Measurements from ENCODE around the gene APBB2.
"Not testable (repeated sequence)": the region's sequence is repeated elsewhere in the genome, so short reads cannot be mapped to it uniquely, and the experiment has no call there.

Gene APBB2

DNA sequence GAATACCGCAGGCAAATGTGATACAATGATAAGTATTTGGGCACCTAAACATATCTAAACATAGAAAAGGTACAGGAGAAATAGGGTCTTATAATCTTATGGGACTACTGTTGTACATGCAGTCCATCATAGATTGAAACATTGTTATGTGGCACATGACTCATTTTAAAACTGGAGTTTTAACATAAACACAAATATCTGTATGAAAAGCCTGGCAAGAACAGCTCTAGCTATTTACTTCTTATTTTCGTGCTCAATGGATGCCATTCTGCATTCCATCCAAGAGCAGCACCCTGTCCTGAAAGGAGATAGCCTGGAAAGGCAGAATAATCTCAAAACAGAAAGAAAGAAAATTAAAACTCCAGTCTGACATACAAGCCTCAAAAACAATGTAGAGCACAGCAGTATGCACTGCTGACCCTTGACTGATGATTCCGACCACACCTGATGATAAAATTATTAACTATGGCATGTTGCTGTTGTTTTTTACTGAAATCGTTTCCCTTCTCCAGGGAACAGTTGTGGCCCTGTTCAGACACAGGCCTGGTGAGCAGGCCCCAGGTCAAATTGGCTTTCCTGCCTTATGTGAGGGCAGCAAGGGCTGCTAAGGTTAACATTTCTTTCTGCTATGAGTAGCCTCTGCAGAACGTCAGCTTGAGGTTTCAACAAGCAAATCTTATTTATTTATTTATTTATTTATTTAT, 152.7 kb downstream of the APBB2 start:
- no peak for DNase-seq (ENCODE audit: low read depth, low spot score)

GRCh38 chr4:41060352-41061334, 153.7 kb downstream of the APBB2 start:
- DNase-seq (ENCODE audit: low read depth, low spot score), result no peak

DNA sequence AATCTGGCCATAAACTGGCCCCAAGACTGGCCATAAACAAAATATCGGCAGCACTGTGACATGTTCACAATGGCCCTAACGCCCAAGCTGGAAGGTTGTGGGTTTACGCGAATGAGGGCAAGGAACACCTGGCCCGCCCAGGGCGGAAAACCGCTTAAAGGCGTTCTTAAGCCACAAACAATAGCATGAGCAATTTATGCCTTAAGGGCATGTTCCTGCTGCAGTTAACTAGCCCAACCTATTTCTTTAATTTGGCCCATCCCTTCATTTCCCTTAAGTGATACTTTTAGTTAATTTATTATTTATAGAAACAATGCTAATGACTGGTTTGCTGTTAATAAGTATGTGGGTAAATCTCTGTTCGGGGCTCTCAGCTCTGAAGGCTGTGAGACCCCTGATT, 154.9 kb downstream of the APBB2 start:
- DNase-seq (ENCODE audit: low read depth, low spot score), result not testable (repeated sequence)

DNA sequence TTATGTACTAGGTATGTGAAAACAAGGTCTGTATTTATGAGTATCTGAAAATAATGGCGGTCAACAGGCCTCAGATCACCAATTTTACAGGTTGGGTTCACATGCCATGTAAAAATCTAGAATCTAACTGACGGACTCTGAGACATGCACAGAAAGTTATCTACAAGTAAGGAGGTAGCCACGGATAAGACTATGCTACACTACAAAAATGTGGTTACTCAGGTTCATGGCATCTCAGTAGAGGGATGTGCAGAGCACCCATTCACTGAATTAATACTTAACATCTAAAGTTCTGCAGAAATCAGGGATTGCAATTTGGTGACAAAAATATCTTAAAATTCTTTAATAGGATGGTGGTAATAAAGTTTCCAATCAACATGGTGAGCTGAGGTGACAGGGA, 155.9 kb downstream of the APBB2 start:
- DNase-seq (ENCODE audit: low read depth, low spot score), result no peak

DNA sequence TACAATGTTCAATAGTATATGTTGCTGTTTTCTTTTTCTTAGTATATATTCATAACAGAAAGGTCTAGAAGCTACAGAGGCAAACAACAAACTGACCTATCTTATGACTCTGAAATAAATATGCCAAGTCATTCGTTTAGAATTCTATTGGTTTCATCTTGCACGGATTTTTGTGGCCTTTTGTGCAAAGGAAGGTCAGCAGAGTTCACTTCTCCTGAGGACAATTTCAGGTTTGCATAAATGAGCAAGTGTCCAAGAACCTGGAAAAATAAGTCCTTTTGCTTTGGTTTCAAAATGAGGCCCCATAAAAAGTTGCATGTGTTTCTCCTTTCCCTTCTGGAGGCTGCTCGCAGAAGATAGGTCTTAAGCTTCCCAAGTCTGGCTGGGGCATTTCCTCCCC, 156.9 kb downstream of the APBB2 start:
- no peak for DNase-seq (ENCODE audit: low read depth, low spot score)

DNA sequence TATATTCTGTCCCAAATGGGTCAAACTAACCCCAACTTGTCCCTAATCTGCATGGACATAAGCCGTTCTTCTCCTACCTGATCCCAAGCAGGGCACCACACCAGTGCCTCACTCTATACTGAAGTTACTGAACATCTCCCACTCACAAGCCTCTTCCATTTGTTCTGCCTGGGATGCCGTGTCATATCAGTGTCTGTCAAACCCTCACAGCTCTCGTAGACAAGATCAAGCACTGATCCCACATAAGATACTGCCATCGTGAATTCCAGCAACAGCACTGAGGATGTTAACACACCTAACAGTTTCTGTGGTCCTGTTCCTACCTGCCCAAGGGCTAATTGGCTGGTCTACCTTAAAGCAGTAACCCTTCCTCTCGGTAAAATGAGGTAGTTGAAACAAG, 162.1 kb downstream of the APBB2 start:
- DNase-seq (ENCODE audit: low read depth, low spot score), result no peak

- DNase-seq (ENCODE audit: low read depth, low spot score), result no peak
Measured at GRCh38 chr4:41050880-41051775, 163.2 kb downstream of the APBB2 start.

- no peak for DNase-seq (ENCODE audit: low read depth, low spot score)
Measured at GRCh38 chr4:41050116-41050515, 164.2 kb downstream of the APBB2 start.

DNA sequence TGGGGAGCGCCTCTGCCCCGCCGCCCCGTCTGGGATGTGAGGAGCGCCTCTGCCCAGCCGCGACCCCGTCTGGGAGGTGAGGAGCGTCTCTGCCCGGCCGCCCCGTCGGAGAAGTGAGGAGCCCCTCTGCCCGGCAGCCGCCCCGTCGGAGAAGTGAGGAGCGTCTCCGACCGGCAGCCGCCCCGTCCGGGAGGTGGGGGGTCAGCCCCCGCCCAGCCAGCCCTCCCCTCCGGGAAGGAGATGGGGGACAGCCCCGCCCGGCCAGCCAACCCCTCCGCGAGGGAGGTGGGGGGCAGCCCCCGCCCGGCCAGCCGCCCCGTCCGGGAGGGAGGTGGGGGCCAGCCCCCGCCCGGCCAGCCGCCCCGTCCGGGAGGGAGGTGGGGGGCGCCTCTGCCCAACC, 165.2 kb downstream of the APBB2 start:
- not testable (repeated sequence) for DNase-seq (ENCODE audit: low read depth, low spot score)

DNA sequence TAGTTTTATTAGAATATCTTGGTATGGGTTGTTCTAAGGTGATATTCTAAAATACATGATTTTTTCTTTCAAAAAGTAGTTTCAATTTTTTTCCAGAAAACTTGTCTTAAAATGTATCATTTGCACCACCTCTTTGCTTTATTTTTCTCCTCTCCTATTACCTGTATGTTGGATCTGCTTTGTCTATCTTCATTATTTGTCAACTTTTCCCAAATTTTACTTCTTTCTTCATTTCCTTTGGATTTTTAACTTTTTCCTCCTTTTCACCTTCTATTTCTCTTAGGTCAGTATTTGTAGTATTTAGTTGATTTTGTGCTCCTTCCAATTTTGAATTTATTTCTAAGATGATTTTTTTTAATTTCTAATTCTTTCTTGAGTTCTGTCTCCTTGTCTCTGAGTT, 169.6 kb downstream of the APBB2 start:
- no peak for DNase-seq (ENCODE audit: low read depth, low spot score)

GRCh38 chr4:41044165-41044564, 170.2 kb downstream of the APBB2 start:
- DNase-seq (ENCODE audit: low read depth, low spot score), result no peak

DNA sequence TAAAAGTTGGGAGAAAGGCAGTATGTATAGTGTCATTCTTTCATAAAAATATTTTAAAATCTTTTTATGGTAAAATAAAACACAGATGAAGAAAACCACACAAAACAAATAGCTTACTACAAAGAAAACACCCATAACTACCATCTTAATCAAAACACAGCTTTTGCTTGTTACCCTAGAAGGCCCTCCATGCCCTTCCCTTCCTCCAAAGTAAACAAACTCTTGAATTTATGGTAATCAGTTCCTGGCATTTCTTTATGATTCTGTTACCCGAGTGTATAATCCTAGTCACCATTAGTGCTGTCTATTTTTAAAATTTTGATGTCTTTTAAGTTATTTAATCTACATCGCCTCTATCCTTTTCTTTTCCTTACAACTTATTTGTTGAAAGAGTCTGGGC, 170.9 kb downstream of the APBB2 start:
- DNase-seq (ENCODE audit: low read depth, low spot score), result no peak

DNA sequence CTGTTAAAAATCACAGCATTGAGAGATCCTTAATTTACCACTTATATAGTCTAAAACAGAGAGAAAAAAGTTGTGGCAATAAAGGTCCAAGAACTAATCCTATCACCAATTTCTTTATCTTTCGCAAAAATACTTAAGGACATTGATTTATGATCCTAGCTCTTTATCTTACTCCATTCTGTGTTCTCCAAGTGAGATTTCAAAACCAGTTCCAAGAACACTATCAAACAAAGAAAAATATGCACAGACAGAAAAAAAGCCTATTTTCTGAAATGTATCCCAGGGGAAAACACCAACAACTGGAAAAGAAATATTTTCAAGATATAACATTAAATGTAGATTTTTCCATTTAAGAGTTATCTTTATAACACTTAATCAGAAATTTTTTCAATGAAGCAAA, 172.8 kb downstream of the APBB2 start:
- no peak for DNase-seq (ENCODE audit: low read depth, low spot score)

DNA sequence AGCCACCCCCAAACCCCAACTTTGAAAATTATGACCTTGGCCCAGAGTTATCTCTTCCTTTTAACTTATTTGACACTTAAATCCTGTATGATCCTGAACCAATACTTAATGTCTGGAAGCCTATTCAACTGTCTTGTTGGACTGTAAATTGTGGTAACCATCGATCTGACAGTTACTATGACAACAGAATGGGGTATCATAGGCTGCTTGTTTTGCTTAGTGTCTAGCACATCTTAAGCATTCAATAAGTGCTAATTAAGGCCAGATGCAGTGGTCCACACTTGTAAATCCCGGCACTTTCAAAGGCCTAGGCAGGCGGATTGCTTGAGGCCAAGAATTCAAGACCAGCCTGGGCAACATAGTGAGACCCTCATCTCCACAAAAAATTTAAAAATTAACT, 175.0 kb downstream of the APBB2 start:
- no peak for DNase-seq (ENCODE audit: low read depth, low spot score)

DNA sequence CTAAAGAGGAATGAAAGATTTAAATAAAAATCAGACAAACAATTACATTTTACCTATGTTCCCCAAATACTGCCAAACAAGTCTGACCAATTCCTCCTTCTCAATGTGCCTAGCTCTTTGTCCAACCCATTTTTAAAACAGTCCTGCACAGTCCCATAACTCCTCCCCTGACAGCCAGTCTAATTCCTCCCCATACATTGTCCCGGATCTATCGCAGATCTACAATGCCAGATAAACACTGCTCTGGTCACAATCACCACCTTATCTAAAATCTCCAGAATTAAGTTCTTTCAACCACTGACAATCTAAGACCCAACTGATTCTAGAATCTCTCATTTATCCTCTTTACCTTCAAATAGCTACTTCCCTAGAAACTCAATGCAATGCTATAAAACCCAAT, 176.0 kb downstream of the APBB2 start:
- DNase-seq (ENCODE audit: low read depth, low spot score), result no peak

DNA sequence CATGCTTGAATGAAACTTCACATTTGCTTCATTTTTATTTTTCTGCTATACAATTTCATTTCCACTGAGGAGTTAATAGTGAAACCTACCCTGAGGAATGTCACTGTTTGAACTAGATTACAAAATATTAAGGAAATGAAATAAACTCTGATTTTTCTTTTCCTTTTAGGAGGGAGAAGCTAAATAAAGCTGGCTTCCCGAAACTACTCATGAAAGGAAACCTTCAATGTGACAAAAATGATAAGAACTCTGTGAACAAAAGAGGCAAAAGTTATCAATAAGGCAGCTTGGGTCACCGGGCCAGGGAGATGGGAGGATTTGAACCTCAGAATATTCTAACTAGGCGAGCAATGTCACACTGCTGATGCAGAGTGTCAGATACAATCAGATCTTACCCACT, 185.2 kb downstream of the APBB2 start:
- DNase-seq (ENCODE audit: low read depth, low spot score), result no peak

DNA sequence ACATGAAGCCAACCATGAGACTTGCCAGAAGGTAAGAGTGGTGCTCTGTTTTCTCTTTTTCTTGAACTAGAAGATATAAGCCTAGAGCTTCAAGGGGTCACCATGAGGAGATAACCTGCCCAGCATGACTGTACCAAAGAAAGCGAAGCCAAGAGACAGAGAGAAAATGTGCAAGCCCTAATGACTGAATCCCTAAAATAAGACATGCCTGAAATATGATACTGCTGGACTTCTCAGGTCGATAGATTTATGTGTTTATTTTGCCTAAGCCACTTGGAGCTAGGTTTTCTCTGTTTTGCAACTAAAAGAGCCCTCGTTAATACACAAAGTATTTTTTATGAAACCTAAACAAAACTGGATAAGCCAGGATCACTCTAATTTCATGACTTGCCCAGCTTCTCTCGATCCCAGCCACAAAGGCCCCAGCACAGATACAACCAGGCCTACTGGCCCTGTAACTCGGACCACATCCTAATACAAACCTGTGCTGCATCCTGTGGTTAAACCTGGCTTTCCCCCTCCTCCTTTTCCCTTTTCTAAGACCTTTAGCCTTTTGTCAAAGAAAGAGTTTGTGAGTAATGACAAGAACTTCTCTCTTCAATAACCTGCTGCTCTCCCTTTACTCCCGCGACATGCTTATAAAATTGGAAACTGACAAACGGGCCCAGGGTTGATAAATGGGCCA, 185.8 kb downstream of the APBB2 start:
- DNase-seq (ENCODE audit: low read depth, low spot score), result no peak

DNA sequence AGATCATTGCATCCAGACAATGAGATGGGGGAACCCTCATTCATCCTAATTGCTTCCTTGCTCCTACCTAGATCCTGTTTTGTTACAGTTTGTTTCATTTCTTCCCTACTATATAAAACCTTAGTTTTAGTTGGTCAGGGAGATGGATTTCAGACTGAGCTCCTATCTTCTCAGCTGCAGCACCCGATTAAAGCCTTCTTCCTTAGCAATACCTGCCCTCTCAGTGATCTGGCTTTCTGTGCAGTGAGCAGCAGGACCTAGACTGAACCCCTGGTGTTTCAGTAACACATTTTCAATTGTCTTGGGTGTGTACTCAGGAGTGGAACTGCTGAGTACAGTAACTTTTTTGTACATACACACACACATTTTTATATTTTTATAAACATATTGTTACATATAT, 187.4 kb downstream of the APBB2 start:
- DNase-seq (ENCODE audit: low read depth, low spot score), result no peak

GRCh38 chr4:41025824-41026223, 188.5 kb downstream of the APBB2 start:
- DNase-seq (ENCODE audit: low read depth, low spot score), result no peak

DNA sequence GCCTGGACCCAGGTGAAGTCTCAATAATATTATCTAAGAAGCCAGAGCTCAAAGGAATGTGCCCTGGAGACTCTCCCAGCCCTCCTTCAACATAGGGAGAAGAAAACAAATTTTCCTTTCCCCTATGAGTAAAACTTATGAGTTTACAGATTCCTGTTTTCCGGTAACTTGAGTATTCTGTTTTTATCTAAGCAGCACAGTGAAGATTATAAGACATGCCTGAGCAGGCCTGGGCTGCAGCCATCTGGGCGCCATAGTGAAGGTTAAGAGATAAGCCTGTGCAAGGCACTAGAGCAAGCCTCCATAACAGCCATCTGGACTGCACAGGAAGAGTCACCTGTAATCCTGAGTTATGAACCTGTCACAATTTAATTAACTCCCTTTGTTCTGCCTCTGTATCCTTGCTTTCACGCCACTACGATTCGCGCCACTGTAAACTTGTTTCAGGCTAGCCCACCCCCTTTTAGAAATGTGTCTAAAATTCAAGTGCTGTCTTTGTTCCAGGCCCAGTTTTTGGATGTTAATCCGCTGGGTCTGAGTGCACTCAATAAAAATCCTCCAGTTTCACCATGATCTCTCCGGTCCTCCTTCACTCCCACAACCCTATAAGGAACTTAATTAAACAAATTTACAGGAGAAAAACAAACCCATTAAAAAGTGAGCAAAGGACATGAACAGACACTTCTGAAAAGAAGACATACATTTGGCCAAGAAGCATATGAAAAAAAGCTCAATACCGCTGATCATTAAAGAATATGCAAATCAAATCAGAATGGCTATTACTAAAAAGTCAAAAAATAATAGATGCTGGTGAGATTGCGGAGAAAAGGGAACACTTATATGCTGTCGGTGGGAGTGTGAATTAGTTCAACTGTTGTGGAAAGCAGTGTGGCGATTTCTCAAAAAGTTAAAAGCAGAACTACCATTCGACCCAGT, 189.5 kb downstream of the APBB2 start:
- DNase-seq (ENCODE audit: low read depth, low spot score), result no peak

All from brain pericyte (primary cell).